Measurements from ENCODE around the gene OVCH1. TPM values are rescaled to one million over a fixed set of nuclear protein-coding genes. Genes with fewer than 3 reads are reported as not detected.

Gene OVCH1
- total and polyA plus RNA-seq, 12 donors = 0.11 to 1.00 (median 0.23) TPM; not detected in 2

DNA sequence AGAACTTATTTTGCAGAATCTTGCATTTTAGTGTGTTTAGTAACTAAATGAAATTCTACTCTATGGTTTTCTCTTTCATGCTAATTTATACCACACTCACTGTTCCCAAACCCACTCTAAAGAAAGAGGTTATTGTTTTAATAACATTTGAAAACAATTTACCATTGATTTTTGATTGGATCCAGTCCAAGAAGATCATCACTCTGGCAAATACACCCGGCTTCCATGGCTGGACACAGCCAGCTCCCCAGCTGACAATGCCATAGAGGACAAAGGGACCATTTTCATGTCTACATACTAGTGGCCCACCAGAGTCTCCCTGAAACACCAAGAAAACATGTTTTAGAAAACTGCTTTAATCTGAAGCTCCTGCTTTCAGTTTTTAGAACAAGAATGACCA is 42.4 kb downstream of the OVCH1 start:
- Histone ChIP-seq H3K9me3 (replicated peaks in 1 of 3) (no peaks in the 10 kb centered on the region), H3K27ac (no peak overlapping the region), H3K36me3 (replicated peaks in 1 of 2) (no peaks in the 10 kb centered on the region), H3K27me3 (no peaks in the 10 kb centered on the region), H3K4me3 (no peak overlapping the region), H3K4me1 (replicated peaks in 1 of 2) (no peaks in the 10 kb centered on the region)
- WGBS, 4 donors = 61 to 83% (median 71%) methylated on average over 1 of the region's 1 CpG
- DNase-seq = no peak
- intact Hi-C loops (cut with DNase I) = no loop called here
- TF ChIP-seq POLR2A (IDR thresholded peaks at IDR 0.05) = no peak
- TF ChIP-seq, protein P1, sequence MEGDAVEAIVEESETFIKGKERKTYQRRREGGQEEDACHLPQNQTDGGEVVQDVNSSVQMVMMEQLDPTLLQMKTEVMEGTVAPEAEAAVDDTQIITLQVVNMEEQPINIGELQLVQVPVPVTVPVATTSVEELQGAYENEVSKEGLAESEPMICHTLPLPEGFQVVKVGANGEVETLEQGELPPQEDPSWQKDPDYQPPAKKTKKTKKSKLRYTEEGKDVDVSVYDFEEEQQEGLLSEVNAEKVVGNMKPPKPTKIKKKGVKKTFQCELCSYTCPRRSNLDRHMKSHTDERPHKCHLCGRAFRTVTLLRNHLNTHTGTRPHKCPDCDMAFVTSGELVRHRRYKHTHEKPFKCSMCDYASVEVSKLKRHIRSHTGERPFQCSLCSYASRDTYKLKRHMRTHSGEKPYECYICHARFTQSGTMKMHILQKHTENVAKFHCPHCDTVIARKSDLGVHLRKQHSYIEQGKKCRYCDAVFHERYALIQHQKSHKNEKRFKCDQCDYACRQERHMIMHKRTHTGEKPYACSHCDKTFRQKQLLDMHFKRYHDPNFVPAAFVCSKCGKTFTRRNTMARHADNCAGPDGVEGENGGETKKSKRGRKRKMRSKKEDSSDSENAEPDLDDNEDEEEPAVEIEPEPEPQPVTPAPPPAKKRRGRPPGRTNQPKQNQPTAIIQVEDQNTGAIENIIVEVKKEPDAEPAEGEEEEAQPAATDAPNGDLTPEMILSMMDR (IDR thresholded peaks at IDR 0.05) = no peak

DNA sequence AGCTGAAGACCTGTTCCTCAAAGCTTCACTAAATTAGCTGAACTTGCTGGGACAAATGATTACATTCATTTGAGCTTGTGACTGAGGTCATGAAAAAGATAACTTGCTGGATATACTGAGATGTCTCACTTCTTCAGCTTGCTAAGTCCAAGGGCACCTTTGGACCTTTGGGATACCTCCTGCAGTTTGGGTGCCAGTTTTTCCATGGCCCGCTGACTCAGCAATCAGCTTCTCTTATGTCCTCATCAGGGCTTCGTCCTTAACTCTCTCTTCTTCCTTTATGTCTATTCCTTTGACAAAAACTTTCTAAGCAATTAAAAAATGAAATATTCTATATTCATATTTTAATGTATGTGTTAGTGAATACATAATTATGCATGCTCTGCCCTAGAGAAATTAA is 45.6 kb downstream of the OVCH1 start:
- Histone ChIP-seq H3K27ac (no peak overlapping the region), H3K27me3 (no peaks in the 10 kb centered on the region), H3K36me3 (replicated peaks in 1 of 2) (no peaks in the 10 kb centered on the region), H3K4me1 (replicated peaks in 1 of 2) (no peaks in the 10 kb centered on the region), H3K9me3 (replicated peaks in 1 of 3) (no peaks in the 10 kb centered on the region), H3K4me3 (no peak overlapping the region)
- 87 to 92% (median 91%) methylated on average over 2 of the region's 2 CpGs for WGBS, 4 donors
- no peak for DNase-seq
- intact Hi-C loops (cut with DNase I) = no loop called here
- TF ChIP-seq, protein P1 (IDR thresholded peaks at IDR 0.05) = no peak
- no peak for TF ChIP-seq POLR2A (IDR thresholded peaks at IDR 0.05)

DNA sequence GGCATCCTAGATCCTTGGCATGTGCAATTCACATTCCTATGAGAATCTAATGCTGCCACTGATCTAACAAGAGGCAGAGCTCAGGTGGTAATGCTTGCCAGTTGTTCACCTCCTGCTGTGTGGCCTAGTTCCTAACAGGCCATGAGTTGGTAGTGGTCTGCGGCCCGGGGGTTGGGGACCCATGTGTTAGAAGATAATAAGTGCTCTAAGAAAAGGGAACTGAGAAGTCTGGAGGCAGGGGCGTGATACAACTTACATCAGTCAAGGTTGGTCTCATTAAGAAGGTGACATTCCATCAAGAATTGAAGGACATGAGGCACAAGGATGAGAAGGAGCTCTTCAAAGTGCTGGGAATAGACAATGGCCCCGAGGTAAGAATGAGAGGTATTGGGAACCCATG is 49.3 kb downstream of the OVCH1 start:
- DNase-seq = no peak
- 67 to 85% (median 82%) methylated on average over 4 of the region's 4 CpGs for WGBS, 4 donors
- no peaks in the 10 kb centered on the region for H3K27me3 ChIP-seq
- no peaks in the 10 kb centered on the region for H3K9me3 ChIP-seq (replicated peaks in 1 of 3)
- H3K4me3 ChIP-seq = no peak overlapping the region
- H3K36me3 ChIP-seq (replicated peaks in 1 of 2) = no peaks in the 10 kb centered on the region
- TF ChIP-seq, protein P1 (IDR thresholded peaks at IDR 0.05) = no peak
- TF ChIP-seq POLR2A (IDR thresholded peaks at IDR 0.05) = no peak
- intact Hi-C loops (cut with DNase I) = no loop called here
- H3K27ac ChIP-seq = no peak overlapping the region
- no peaks in the 10 kb centered on the region for H3K4me1 ChIP-seq (replicated peaks in 1 of 2)

DNA sequence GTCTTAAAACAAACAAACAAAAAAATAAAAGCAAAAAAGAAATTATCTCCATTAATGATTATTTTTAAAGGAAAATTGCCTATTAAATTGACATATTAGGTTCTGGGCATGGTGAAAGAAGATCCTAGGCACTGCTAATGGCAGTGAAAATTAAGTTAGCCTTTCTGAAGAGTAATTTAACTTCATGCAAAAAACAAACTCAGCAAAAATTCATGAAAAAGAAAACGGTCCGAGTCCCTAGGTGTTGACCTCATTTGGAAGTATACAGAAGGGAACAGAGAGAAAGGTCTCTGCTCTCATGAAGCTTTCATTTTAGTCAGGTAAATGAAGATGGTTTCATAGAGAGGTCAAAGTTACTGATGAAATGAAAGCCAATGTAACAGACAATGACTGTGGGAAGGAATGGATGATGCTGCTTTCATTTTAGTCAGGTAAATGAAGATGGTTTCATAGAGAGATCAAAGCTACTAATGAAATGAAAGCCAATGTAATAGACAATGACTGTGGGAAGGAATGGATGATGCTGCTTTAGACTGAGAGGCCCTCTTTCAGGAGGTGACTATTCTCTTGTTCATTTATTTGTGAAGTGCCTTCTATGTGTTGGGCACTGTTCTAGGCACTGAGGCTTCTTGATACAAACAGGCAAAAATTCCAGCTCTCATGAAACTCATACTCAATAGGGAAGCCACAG is 50.1 kb downstream of the OVCH1 start:
- Histone ChIP-seq H3K27ac (no peak overlapping the region), H3K4me3 (no peak overlapping the region), H3K36me3 (replicated peaks in 1 of 2) (no peaks in the 10 kb centered on the region), H3K4me1 (replicated peaks in 1 of 2) (no peaks in the 10 kb centered on the region), H3K9me3 (replicated peaks in 1 of 3) (no peaks in the 10 kb centered on the region), H3K27me3 (no peaks in the 10 kb centered on the region)
- WGBS, 4 donors = 59 to 85% (median 62%) methylated on average over 2 of the region's 2 CpGs
- no peak for DNase-seq
- intact Hi-C loops (cut with DNase I) = no loop called here
- TF ChIP-seq POLR2A (IDR thresholded peaks at IDR 0.05) = no peak
- TF ChIP-seq, protein P1 (IDR thresholded peaks at IDR 0.05) = no peak

Data from adrenal gland (tissue), 12 donors.